Vagina (tissue), 2 donors: ENCODE results near the gene CENATAC.

Experiments used
- CTCF ChIP-seq, 3 experiments: fragments of 450-650 bp in 2 of 3; fragments of 200-600 bp in 1 of 3; sonication (generic) in 1 of 3; IDR thresholded peaks; one replicate each; pipeline ENCODE4 v1.5.1; 2017 to 2019; ENCODE audit warnings: antibody characterized with exemption in 3 of 3, mild to moderate bottlenecking in 2 of 3, moderate library complexity in 2 of 3
- POLR2AphosphoS5 ChIP-seq, 2 donors: sonication (generic); formaldehyde crosslinking; IDR thresholded peaks; one replicate each; pipeline ENCODE4 v1.9.0; 2017; ENCODE audit warnings: antibody characterized with exemption in 2 of 2, mild to moderate bottlenecking in 2 of 2, low read depth in 1 of 2; ENCODE audit not compliant: insufficient read depth in 1 of 2

GRCh38 chr11:118996926-118997626 is 862 bp upstream of the CENATAC start:
- TF ChIP-seq POLR2AphosphoS5 (IDR thresholded peaks at IDR 0.05; ENCODE audit: insufficient read depth in 1 of 2, low read depth in 1 of 2) (no peak), CTCF (IDR thresholded peaks at IDR 0.05) (no peak)
